GM12874 (cell line): ENCODE data around the gene C10orf120.

Source experiments
- CTCF ChIP-seq: IDR thresholded peaks from 2 replicates; pipeline ENCODE4 v1.5.1; 2011; ENCODE audit warnings: low read depth, mild to moderate bottlenecking, control low read depth, low read length, moderate library complexity; ENCODE audit not compliant: insufficient read depth

Gene C10orf120

DNA sequence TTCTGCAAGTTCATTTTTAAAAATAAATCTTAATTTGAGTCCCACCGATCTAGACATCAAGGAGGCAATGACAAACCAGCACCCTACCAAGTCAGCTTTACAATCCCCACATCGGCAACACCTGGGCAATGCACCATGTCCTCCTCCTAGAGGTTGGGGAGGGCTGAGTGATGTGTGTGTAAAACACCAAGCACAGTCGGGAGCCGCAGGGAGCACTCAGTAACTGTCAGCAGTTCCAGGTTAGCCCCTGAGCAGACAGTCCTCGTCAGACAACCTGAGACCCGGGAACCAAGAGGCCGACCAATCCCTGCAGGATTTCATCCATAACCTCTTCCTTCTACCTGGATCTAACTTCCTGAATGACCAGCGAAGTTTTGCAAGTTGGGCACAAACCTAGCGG is 15.9 kb upstream of the C10orf120 start:
- no peak for TF ChIP-seq CTCF

DNA sequence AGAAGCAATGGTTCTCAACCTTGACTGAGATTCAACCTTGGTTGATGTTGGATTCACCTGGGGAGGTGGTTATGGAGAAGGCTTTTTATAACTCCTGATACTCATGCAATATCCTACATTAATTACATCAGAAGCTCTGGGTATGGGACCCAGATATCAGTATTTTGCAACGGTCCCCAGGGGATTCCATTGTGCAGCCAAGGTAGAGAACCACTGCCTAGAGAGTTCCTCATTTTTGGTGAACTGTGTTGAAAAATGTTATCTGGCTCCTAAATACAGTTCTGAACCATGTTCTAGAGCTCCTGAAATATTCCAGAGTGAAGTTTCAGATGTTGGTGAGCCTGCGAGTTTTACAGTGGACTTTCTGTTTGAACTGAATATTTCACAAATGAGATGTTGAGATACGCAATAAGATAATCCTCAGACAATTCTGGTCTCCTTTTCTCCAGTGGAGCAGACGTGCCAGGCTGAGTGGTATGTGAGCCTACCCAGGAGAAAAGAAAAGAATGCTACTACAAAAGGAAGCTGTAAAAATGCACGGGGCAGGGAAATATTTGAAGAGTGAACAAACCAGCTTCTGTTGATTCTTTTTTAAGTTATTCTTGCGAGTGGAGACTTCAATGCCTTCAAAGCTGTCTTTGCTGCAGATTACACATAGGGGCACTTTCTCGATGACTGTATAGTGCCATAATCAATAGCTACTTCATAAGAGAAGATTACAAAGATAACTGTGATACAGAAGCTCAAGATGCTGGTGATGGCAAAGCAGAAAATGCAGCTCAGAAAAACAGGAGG is 13.6 kb upstream of the C10orf120 start:
- TF ChIP-seq CTCF: no peak

GRCh38 chr10:122710576-122710975 is 10.9 kb upstream of the C10orf120 start:
- TF ChIP-seq CTCF: no peak

GRCh38 chr10:122709971-122710370 is 10.3 kb upstream of the C10orf120 start:
- no peak for TF ChIP-seq CTCF

GRCh38 chr10:122707535-122707934 is 7.9 kb upstream of the C10orf120 start:
- TF ChIP-seq CTCF: no peak

GRCh38 chr10:122706947-122707346 is 7.3 kb upstream of the C10orf120 start:
- TF ChIP-seq CTCF: no peak

DNA sequence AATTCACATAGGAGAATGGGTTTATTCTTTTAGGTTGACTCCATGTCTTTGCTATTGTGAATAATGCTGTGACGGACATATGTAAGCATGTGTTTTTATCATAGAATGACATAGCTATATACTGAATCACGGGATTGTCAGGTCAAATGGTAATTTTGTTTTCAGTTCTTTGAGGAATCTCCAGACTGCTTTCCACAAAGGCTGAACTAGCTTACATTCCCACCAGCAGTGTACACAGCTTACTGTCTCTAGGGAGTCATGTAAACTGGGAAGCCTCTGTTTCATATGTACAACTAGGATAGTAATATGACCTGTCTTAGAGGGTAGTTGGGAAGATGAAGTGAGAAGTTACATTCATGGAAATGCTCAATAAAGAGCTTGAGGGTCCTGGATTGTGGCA is 6.8 kb upstream of the C10orf120 start:
- no peak for TF ChIP-seq CTCF
